Measurements from ENCODE around the gene PIK3CD. TPM values are rescaled to one million over a fixed set of nuclear protein-coding genes. Genes with fewer than 3 reads are reported as not detected.

The PIK3CD gene
- total and polyA plus RNA-seq, 4 donors: 1.8 to 11.3 (median 3.4) TPM

DNA sequence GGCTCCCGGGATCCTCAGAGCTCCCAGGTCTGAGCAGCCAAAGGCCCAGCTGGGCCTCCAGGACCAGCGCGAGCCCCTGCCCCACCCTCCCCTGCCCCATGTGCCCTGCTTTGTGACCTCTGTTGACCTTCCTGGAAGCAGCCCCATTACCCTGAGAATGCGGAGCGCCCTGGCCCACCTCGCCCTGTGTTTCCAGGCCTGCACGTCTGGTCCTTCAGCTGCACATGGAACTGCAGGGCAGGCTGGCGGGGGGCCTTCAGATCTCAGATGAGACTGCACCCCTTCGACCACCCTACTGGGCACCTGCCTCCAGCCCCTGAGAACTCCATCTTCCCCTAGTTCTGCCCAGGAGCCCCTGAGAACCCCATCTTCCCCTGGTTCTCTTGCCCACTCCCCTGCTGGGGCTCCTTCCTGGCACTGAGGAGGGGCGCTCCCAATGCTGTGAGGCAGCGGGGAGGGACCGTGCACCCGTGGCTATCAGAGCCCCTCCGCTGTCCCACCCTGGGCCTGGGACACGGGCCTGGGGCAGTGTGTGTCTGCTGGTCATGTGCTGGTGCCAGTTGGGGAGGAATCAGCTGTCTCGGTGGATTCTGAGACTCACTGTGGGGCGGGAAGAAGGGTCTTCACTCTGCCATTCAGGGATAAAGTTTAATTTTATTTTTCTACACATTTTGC is 37.8 kb upstream of the PIK3CD start:
- WGBS: 93% methylated on average over 17 of the region's 17 CpGs
- peaks cover 0 to 10% (median 2%) of the 10 kb centered on the region in 4 donors for H3K36me3 ChIP-seq (ENCODE audit: control insufficient read depth in 4 of 4, insufficient read depth in 3 of 4, low read depth in 1 of 4, low read length in 3 of 4)
- no peak overlapping the region for H3K4me3 ChIP-seq (ENCODE audit: low read depth in 1 of 3, low read length in 3 of 3)
- H3K9ac ChIP-seq (ENCODE audit: low read depth in 1 of 2, low read length in 2 of 2): no peak overlapping the region
- no peaks in the 10 kb centered on the region for H3K4me1 ChIP-seq (ENCODE audit: control insufficient read depth in 4 of 4, insufficient read depth in 4 of 4, low read length in 3 of 4)
- H3K27me3 ChIP-seq (ENCODE audit: control insufficient read depth in 4 of 4, insufficient read depth in 4 of 4, low read length in 3 of 4): no peaks in the 10 kb centered on the region
- no peak for TF ChIP-seq EGR1 (IDR thresholded peaks at IDR 0.05; ENCODE audit: low read depth in 2 of 2)
- TF ChIP-seq REST (IDR thresholded peaks at IDR 0.05): no peak
- no peak for TF ChIP-seq NR2F2 (IDR thresholded peaks at IDR 0.05)
- TF ChIP-seq, protein P1, sequence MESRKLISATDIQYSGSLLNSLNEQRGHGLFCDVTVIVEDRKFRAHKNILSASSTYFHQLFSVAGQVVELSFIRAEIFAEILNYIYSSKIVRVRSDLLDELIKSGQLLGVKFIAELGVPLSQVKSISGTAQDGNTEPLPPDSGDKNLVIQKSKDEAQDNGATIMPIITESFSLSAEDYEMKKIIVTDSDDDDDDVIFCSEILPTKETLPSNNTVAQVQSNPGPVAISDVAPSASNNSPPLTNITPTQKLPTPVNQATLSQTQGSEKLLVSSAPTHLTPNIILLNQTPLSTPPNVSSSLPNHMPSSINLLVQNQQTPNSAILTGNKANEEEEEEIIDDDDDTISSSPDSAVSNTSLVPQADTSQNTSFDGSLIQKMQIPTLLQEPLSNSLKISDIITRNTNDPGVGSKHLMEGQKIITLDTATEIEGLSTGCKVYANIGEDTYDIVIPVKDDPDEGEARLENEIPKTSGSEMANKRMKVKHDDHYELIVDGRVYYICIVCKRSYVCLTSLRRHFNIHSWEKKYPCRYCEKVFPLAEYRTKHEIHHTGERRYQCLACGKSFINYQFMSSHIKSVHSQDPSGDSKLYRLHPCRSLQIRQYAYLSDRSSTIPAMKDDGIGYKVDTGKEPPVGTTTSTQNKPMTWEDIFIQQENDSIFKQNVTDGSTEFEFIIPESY (IDR thresholded peaks at IDR 0.05): no peak
- TF ChIP-seq YY1 (IDR thresholded peaks at IDR 0.05): no peak
- TF ChIP-seq RAD21 (IDR thresholded peaks at IDR 0.05): no peak
- no peak for TF ChIP-seq TAF1 (conservative IDR thresholded peaks at IDR 0.05)
- TF ChIP-seq FOXA2 (IDR thresholded peaks at IDR 0.05): no peak
- TF ChIP-seq RXRA (IDR thresholded peaks at IDR 0.05): no peak
- TF ChIP-seq GABPA (IDR thresholded peaks at IDR 0.05 in 1 of 2, conservative IDR thresholded peaks at IDR 0.05 in 1 of 2): no peak
- no peak for TF ChIP-seq HNF4G (IDR thresholded peaks at IDR 0.05)
- TF ChIP-seq HNF4A (conservative IDR thresholded peaks at IDR 0.05): no peak
- no peak for TF ChIP-seq MAX (IDR thresholded peaks at IDR 0.05)
- no peak for TF ChIP-seq FOXA1 (IDR thresholded peaks at IDR 0.05)
- TF ChIP-seq JUND (IDR thresholded peaks at IDR 0.05): no peak
- no peak for TF ChIP-seq SP1 (IDR thresholded peaks at IDR 0.05)
- TF ChIP-seq CTCF (IDR thresholded peaks at IDR 0.05; ENCODE audit: low read depth, low read length, missing input control): no peak
- H3K9me3 ChIP-seq (ENCODE audit: control insufficient read depth in 4 of 4, low read length in 3 of 4): no peaks in the 10 kb centered on the region
- no peak for DNase-seq (ENCODE audit: low spot score)
- no peak overlapping the region for H3K27ac ChIP-seq (ENCODE audit: low read depth in 1 of 2, low read length in 2 of 2)

Data from liver (tissue), 9 donors.